ENCODE results near the gene SRCIN1.

GRCh38 chr17:38535886-38536285 lies 69.9 kb downstream of the SRCIN1 start:
- TF ChIP-seq CTCF (IDR thresholded peaks at IDR 0.05 in 4 of 5, conservative IDR thresholded peaks at IDR 0.05 in 1 of 5) (no peak), POLR2A (IDR thresholded peaks at IDR 0.05) (no peak)

Measured in gastrocnemius medialis (tissue), 4 donors.